ENCODE data around the gene KIF2B.
"Not testable (repeated sequence)": the region's sequence is repeated elsewhere in the genome, so short reads cannot be mapped to it uniquely, and the experiment has no call there.

KIF2B gene

DNA sequence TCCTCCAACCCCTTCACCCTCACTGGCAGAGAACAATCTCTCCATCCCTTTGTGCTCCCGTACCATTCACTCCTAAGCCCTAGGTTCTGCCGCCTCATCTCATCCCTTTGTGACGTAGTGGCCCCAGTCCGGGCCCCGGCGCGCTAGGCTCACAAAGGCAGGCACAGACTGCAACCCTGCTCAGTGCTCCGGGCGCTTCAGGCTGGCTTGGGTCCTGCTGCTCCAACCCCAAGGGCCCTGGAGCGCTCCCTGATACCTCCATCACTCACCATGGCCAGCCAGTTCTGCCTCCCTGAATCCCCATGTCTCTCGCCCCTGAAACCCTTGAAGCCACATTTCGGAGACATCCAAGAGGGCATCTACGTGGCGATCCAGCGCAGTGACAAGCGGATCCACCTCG, at the start of gene KIF2B:
KIF2B (plus strand) TSS at position 164 of the 400 bp plus-strand sequence; CDS start at position 271, 107 bp downstream.
- no peak for DNase-seq

DNA sequence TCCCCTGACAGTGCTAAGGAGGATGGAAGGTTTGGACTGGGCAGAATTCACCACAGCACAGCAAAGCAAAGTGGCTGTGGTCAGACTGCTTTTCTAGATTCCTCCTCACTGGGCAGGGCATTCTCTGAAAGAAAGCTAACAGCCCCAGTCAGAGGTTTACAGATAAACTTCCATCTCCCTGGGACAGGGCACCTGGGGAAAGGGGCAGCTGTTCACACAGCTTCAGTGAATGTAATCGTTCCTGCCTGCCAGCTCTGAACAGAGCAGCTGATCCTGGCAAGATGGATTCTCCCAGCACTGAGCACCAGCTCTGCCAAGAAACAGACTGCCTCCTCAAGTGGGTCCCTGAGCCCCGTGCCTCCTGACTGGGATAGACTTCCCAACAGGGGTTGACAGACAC, 42.4 kb upstream of the KIF2B start:
- DNase-seq = no peak

- no peak for DNase-seq
These were observed 31.2 kb upstream of the KIF2B start for GRCh38 chr17:53791551-53791950.

GRCh38 chr17:53792451-53792850, 30.3 kb upstream of the KIF2B start:
- no peak for DNase-seq

- no peak for DNase-seq
These were observed 29.7 kb upstream of the KIF2B start for GRCh38 chr17:53792997-53793396.

- DNase-seq = no peak
These were observed 27.9 kb upstream of the KIF2B start for GRCh38 chr17:53794875-53795274.

DNA sequence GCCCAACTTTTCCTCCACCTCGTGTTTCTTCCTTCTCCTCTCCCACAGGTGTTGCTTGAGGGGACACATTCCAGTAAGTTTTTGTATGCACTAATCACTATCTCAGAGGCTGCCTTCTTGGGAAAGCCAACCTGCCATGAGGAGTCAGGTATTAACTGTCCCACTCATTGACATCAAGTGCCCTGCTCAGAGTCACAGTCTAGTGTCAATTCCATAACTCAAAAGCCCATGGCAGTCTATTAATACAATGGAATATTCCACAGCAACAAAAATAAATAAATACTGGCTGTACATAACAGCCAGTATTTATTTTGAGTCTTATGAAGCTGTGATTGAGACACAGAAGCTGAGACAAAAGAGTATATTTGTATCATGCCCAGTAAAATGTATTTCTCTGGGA, 26.1 kb upstream of the KIF2B start:
- DNase-seq = no peak

DNA sequence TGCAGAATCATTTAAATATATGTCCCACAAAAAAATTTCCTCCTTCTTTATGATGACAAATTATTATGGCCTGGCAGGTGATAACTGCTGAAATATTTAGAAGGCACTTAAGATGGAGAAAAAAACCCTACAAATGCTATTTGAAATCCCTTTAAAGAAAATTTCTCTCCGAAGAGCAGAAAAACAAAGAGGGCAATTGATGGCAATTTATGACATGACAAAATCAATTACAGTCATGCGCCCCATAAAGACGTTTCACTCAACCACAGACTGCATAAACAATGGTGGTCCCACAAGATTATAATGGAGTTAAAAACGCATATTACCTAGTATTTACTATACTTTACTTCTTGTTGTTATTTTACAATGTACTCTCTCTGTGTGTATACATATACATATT, 25.2 kb upstream of the KIF2B start:
- DNase-seq = no peak

DNA sequence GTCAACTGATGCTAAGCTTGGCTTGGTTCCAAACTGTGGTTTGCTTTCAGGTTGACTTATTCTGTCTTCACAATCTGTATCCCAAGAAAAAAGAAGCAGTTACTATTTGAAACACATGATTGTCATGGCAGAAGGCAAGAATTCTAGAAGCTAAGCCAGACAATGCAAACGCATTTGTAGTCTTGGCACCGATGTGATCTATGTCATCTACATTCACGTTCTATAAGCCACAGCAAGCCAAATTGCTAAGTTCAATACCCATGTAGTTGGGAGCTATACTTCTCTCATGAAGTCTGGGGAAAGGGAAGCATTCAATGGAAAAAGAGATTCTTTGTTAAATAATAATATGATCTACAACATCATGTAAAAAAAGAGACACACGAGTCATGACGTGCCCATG, 18.3 kb upstream of the KIF2B start:
- DNase-seq = no peak

- no peak for DNase-seq
These were observed 16.3 kb upstream of the KIF2B start for GRCh38 chr17:53806473-53806872.

DNA sequence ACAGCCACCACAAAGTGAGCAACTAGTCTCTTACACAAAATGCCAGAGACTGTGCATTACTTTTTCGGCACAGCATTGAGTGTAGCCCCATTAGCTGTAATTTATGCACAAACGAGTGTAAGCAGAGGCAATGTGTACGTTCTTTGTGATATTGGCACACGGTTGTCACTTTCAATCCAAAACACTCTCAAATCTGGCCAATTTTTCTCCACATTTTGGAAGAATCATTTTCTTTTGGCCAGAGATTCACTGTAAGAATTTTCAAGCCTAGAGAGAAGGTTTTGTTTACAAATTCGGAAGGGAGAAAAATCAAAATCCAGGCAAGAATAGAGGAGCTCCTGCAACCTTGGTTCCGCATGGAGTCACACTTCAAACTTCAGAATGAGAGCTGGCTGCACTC, 15.4 kb upstream of the KIF2B start:
- no peak for DNase-seq

GRCh38 chr17:53818271-53818670, 4.5 kb upstream of the KIF2B start:
- DNase-seq = no peak

GRCh38 chr17:53818929-53819328, 3.8 kb upstream of the KIF2B start:
- no peak for DNase-seq

DNA sequence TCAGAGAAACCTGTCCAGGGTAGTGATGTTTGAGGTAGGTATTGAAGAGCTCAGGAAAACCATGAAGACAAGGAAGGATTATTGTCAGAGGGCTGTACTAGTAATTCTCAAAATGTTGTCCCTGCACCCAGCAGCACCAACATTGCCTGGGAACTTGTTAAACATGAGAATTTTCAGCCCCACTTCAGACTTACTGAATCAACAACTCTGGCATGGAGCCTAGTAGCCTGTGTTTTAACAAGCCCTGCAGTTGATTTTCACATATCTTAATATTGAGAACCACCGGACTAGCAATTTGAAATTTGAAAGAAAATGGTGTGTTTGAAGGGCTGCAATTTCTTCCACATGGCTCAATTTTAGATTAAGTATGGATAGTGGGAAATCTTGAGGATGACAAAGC, 2.8 kb upstream of the KIF2B start:
- DNase-seq = no peak

DNA sequence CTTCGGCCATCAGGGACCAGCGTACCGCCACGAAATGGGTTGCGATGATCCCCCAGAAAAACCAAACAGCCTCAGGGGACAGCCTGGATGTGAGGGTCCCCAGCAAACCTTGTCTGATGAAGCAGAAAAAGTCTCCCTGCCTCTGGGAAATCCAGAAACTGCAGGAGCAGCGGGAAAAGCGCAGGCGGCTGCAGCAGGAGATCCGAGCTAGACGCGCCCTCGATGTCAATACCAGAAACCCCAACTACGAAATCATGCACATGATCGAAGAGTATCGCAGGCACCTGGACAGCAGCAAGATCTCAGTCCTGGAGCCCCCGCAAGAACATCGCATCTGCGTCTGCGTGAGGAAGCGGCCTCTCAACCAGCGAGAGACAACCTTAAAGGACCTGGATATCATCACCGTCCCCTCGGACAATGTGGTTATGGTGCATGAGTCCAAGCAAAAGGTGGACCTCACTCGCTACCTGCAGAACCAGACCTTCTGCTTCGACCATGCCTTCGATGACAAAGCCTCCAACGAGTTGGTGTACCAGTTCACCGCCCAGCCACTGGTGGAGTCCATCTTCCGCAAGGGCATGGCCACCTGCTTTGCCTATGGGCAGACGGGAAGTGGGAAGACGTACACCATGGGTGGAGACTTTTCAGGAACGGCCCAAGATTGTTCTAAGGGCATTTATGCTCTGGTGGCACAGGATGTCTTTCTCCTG, 769 bp downstream of the KIF2B start:
- DNase-seq = no peak

- not testable (repeated sequence) for DNase-seq
These were observed 12.0 kb downstream of the KIF2B start for GRCh38 chr17:53834771-53835170.

GRCh38 chr17:53837131-53837530, 14.4 kb downstream of the KIF2B start:
- DNase-seq = no peak

- no peak for DNase-seq
These were observed 21.9 kb downstream of the KIF2B start for GRCh38 chr17:53844491-53845107.

- DNase-seq = not testable (repeated sequence)
These were observed 48.4 kb downstream of the KIF2B start for GRCh38 chr17:53871128-53871527.

All from activated CD4-positive, CD25-positive, alpha-beta regulatory T cell (primary cell).